Measurements from ENCODE around the gene HOPX. TPM values are rescaled to one million over a fixed set of nuclear protein-coding genes. Genes with fewer than 3 reads are reported as not detected.
A peak's percentile ranks its signal among the peaks of the same experiment; 100 is the strongest.

The HOPX gene
- total and polyA plus RNA-seq, 8 donors, result 0.43 to 29.3 (median 4.9) TPM

- Histone ChIP-seq H3K4me1 (peaks cover 0 to 3% (median 0%) of the 10 kb centered on the region in 3 donors), H3K36me3 (no peaks in the 10 kb centered on the region), H3K27ac (no peak overlapping the region), H3K9me3 (no peaks in the 10 kb centered on the region), H3K4me3 (no peak overlapping the region), H3K27me3 (peaks cover 0 to 13% (median 0%) of the 10 kb centered on the region in 4 donors)
- no peak for TF ChIP-seq CTCF (IDR thresholded peaks at IDR 0.05)
- 11 to 14% methylated on average over 4 of the region's 4 CpGs for WGBS, 2 donors
- ATAC-seq (peak in 2 of 4 donors; percentile 24 to 27), DNase-seq (peak in 2 of 6 donors; percentile 7 to 30), FAIRE-seq (no peak)
- intact Hi-C loops (cut with DNase I), result no loop called here
Measured at GRCh38 chr4:56654238-56654632, 26.9 kb downstream of the HOPX start.

GRCh38 chr4:56653461-56654237 lies 27.4 kb downstream of the HOPX start:
- intact Hi-C loops (cut with DNase I), result no loop called here
- no peak overlapping the region for H3K27ac ChIP-seq
- peaks cover 0 to 3% (median 0%) of the 10 kb centered on the region in 3 donors for H3K4me1 ChIP-seq
- H3K27me3 ChIP-seq, result peaks cover 0 to 13% (median 0%) of the 10 kb centered on the region in 4 donors
- no peaks in the 10 kb centered on the region for H3K36me3 ChIP-seq
- no peak for TF ChIP-seq CTCF (IDR thresholded peaks at IDR 0.05)
- H3K9me3 ChIP-seq, result no peaks in the 10 kb centered on the region
- H3K4me3 ChIP-seq, result no peak overlapping the region
- DNase-seq, result no peak
- FAIRE-seq, result no peak
- no peak for ATAC-seq
- WGBS, 2 donors, result 53 to 54% methylated on average over 1 of the region's 1 CpG

- Histone ChIP-seq H3K27ac (no peak overlapping the region), H3K4me1 (peaks cover 0 to 3% (median 0%) of the 10 kb centered on the region in 3 donors), H3K36me3 (no peaks in the 10 kb centered on the region), H3K9me3 (no peaks in the 10 kb centered on the region), H3K27me3 (peaks cover 0 to 13% (median 0%) of the 10 kb centered on the region in 4 donors), H3K4me3 (no peak overlapping the region)
- intact Hi-C loops (cut with DNase I), result no loop called here
- no peak for DNase-seq
- no peak for ATAC-seq
- FAIRE-seq, result no peak
- WGBS, 2 donors, result 73 to 89% methylated on average over 3 of the region's 3 CpGs
- no peak for TF ChIP-seq CTCF (IDR thresholded peaks at IDR 0.05)
Measured at GRCh38 chr4:56652196-56652595, 28.9 kb downstream of the HOPX start.

- DNase-seq (no peak), FAIRE-seq (no peak), ATAC-seq (no peak)
- WGBS, 2 donors, result 86 to 95% methylated on average over 1 of the region's 1 CpG
- no peaks in the 10 kb centered on the region for H3K36me3 ChIP-seq
- H3K4me3 ChIP-seq, result no peak overlapping the region
- TF ChIP-seq CTCF (IDR thresholded peaks at IDR 0.05), result no peak
- H3K27me3 ChIP-seq, result peaks cover 0 to 13% (median 0%) of the 10 kb centered on the region in 4 donors
- peaks cover 0 to 3% (median 0%) of the 10 kb centered on the region in 3 donors for H3K4me1 ChIP-seq
- no peak overlapping the region for H3K27ac ChIP-seq
- intact Hi-C loops (cut with DNase I), result no loop called here
- no peaks in the 10 kb centered on the region for H3K9me3 ChIP-seq
Measured at GRCh38 chr4:56651056-56651350, 30.1 kb downstream of the HOPX start.
